ENCODE results near the gene FNBP1L.

- TF ChIP-seq CTCF (IDR thresholded peaks at IDR 0.05; ENCODE audit: control extremely low read depth in 1 of 3, insufficient read depth in 1 of 3, low read depth in 1 of 3, low read length in 3 of 3) (no peak), ZNF274 (IDR thresholded peaks at IDR 0.05; ENCODE audit: borderline replicate concordance, extremely low read depth, low read length) (no peak), POLR2A (IDR thresholded peaks at IDR 0.05; ENCODE audit: control extremely low read depth in 1 of 2, low read depth in 2 of 2, low read length in 2 of 2) (no peak), EZH2 (IDR thresholded peaks at IDR 0.05; ENCODE audit: low read depth, low read length, severe bottlenecking) (no peak), TCF12 (IDR thresholded peaks at IDR 0.05; ENCODE audit: low read depth, low read length) (no peak), SP2 (IDR thresholded peaks at IDR 0.05; ENCODE audit: low read length) (no peak), EP300 (IDR thresholded peaks at IDR 0.05; ENCODE audit: borderline replicate concordance in 1 of 2, low read depth in 2 of 2, low read length in 2 of 2) (no peak), KDM1A (IDR thresholded peaks at IDR 0.05; ENCODE audit: borderline replicate concordance, low read length) (no peak), MAFK (IDR thresholded peaks at IDR 0.05; ENCODE audit: low read depth, low read length) (no peak), RAD21 (IDR thresholded peaks at IDR 0.05 in 1 of 2, conservative IDR thresholded peaks at IDR 0.05 in 1 of 2; ENCODE audit: low read depth in 2 of 2, low read length in 2 of 2) (no peak), CHD2 (IDR thresholded peaks at IDR 0.05; ENCODE audit: low read length) (no peak), JUND (IDR thresholded peaks at IDR 0.05; ENCODE audit: low read length) (no peak), ATF2 (IDR thresholded peaks at IDR 0.05; ENCODE audit: low read length) (no peak)
Observed at GRCh38 chr1:93440272-93440671, 7.6 kb upstream of the FNBP1L start.

Data from H1 (cell line).